K562 (cell line): ENCODE measurements around the gene CARMIL1.

ENCODE experiments used
- CTCF ChIP-seq, 3 experiments: IDR thresholded peaks in 2 of 3; conservative IDR thresholded peaks in 1 of 3; 2 replicates each; pipeline ENCODE4 v1.5.1; 2011 to 2012; ENCODE audit warnings: low read length in 3 of 3, mild to moderate bottlenecking in 3 of 3, control low read depth in 2 of 3, improper control_type of control experiment in 1 of 3, inconsistent platforms in 1 of 3, low read depth in 1 of 3, mixed read lengths in 1 of 3, moderate library complexity in 1 of 3; ENCODE audit not compliant: insufficient read depth in 2 of 3
- E2F8 ChIP-seq: fragments of 450-650 bp; IDR thresholded peaks from 2 replicates; pipeline ENCODE4 v1.7.1; 2018; ENCODE audit warnings: mild to moderate bottlenecking, low read depth; ENCODE audit not compliant: partially characterized antibody
- ETV5 ChIP-seq: sonication (generic); formaldehyde crosslinking; IDR thresholded peaks from 2 replicates; pipeline ENCODE4 v1.4.0; 2020; ENCODE audit warnings: low read depth, mild to moderate bottlenecking, missing genetic modification reagents
- FUS ChIP-seq: fragments of 200-400 bp; formaldehyde crosslinking; optimal IDR thresholded peaks from 2 replicates; pipeline ENCODE3; 2017; ENCODE audit warnings: low read depth, low read length
- PHTF2 ChIP-seq: fragments of 250-450 bp; sonication (Bioruptor Pico); IDR thresholded peaks from 2 replicates; pipeline ENCODE4 v1.5.0; 2021; ENCODE audit warnings: mild to moderate bottlenecking
- POLR2A ChIP-seq: fragments of 450-650 bp; conservative IDR thresholded peaks from 2 replicates; pipeline ENCODE4 v1.6.1; 2016
- RERE ChIP-seq: sonication (generic); formaldehyde crosslinking; IDR thresholded peaks from 2 replicates; pipeline ENCODE4 v1.8.0; 2023; ENCODE audit warnings: missing genetic modification reagents, mild to moderate bottlenecking, borderline replicate concordance
- TAF1 ChIP-seq: IDR thresholded peaks from 2 replicates; pipeline ENCODE4 v1.6.1; 2011; ENCODE audit warnings: mild to moderate bottlenecking, low read length, moderate library complexity; ENCODE audit not compliant: insufficient read depth, control insufficient read depth, severe bottlenecking; ENCODE audit errors: extremely low read depth
- TEAD4 ChIP-seq, 2 experiments: sonication (generic) in 1 of 2; formaldehyde crosslinking in 1 of 2; IDR thresholded peaks; 2 replicates each; pipeline versions ENCODE4 v1.6.1 to v1.8.0; 2012 to 2022; ENCODE audit warnings: borderline replicate concordance in 1 of 2, inconsistent platforms in 1 of 2, low read length in 1 of 2, mild to moderate bottlenecking in 1 of 2, missing genetic modification reagents in 1 of 2
- TF ChIP-seq, protein P1 (sequence below), 2 experiments: fragments of 450-650 bp in 1 of 2; sonication (generic) in 1 of 2; formaldehyde crosslinking in 1 of 2; IDR thresholded peaks; 2 replicates each; pipeline versions ENCODE4 v1.7.1 to v1.9.0; 2016 to 2022; ENCODE audit warnings: inconsistent platforms in 1 of 2, mild to moderate bottlenecking in 1 of 2, missing genetic modification reagents in 1 of 2

DNA sequence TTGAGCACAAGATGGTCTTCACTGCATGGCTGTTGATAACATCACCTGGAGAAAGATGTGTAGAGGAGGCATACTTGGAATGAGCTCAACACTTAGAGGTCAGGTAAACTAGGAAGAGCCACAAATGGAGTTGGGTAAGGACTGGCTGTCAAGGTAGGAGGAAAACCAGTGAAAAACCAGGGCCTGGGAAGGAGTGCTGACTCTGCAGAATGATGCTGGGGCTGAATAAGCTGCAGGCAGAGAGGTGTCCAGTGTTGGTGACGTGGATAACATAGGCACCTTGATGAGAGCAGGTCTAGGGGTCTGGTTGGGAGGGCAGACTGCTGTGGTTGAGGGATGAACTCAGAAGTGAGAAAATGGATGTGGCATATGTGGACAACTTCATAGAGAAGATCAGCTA, 160.2 kb downstream of the CARMIL1 start:
- no peak for TF ChIP-seq CTCF (IDR thresholded peaks at IDR 0.05 in 2 of 3, conservative IDR thresholded peaks at IDR 0.05 in 1 of 3; ENCODE audit: insufficient read depth in 2 of 3, low read depth in 1 of 3, low read length in 3 of 3)
- no peak for TF ChIP-seq TEAD4 (IDR thresholded peaks at IDR 0.05; ENCODE audit: low read length)
- no peak for TF ChIP-seq TEAD4 (CRISPR knock-in tag; IDR thresholded peaks at IDR 0.05; ENCODE audit: borderline replicate concordance)
- TF ChIP-seq, protein P1, sequence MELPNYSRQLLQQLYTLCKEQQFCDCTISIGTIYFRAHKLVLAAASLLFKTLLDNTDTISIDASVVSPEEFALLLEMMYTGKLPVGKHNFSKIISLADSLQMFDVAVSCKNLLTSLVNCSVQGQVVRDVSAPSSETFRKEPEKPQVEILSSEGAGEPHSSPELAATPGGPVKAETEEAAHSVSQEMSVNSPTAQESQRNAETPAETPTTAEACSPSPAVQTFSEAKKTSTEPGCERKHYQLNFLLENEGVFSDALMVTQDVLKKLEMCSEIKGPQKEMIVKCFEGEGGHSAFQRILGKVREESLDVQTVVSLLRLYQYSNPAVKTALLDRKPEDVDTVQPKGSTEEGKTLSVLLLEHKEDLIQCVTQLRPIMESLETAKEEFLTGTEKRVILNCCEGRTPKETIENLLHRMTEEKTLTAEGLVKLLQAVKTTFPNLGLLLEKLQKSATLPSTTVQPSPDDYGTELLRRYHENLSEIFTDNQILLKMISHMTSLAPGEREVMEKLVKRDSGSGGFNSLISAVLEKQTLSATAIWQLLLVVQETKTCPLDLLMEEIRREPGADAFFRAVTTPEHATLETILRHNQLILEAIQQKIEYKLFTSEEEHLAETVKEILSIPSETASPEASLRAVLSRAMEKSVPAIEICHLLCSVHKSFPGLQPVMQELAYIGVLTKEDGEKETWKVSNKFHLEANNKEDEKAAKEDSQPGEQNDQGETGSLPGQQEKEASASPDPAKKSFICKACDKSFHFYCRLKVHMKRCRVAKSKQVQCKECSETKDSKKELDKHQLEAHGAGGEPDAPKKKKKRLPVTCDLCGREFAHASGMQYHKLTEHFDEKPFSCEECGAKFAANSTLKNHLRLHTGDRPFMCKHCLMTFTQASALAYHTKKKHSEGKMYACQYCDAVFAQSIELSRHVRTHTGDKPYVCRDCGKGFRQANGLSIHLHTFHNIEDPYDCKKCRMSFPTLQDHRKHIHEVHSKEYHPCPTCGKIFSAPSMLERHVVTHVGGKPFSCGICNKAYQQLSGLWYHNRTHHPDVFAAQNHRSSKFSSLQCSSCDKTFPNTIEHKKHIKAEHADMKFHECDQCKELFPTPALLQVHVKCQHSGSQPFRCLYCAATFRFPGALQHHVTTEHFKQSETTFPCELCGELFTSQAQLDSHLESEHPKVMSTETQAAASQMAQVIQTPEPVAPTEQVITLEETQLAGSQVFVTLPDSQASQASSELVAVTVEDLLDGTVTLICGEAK (IDR thresholded peaks at IDR 0.05): no peak
- TF ChIP-seq, protein P1 (CRISPR knock-in tag; IDR thresholded peaks at IDR 0.05): no peak
- no peak for TF ChIP-seq E2F8
- TF ChIP-seq FUS: no peak
- no peak for TF ChIP-seq TAF1
- no peak for TF ChIP-seq PHTF2 (CRISPR knock-in tag)
- no peak for TF ChIP-seq POLR2A
- TF ChIP-seq ETV5: no peak
- no peak for TF ChIP-seq RERE (CRISPR knock-in tag)
